Loucy (cell line): ENCODE measurements around the gene IL7R.

Source experiments
- H2AFZ ChIP-seq: fragments of 200-600 bp; sonication (generic); 2 replicates; pipeline ENCODE4 v1.6.0; 2016; ENCODE audit warnings: antibody characterized with exemption, mild to moderate bottlenecking, low read length, moderate library complexity
- H3F3A ChIP-seq: fragments of 200-600 bp; 2 replicates; pipeline ENCODE4 v1.6.0; 2016; ENCODE audit warnings: antibody characterized with exemption, low read depth, mild to moderate bottlenecking
- H3K27me3 ChIP-seq: fragments of 200-600 bp; sonication (generic); 2 replicates; pipeline ENCODE4 v1.6.1; 2014; ENCODE audit warnings: low read length, mild to moderate bottlenecking; ENCODE audit not compliant: insufficient read depth, poor library complexity, severe bottlenecking
- H3K36me3 ChIP-seq: fragments of 200-600 bp; sonication (generic); 2 replicates; pipeline ENCODE4 v1.6.1; 2016; ENCODE audit warnings: low read length; ENCODE audit not compliant: insufficient read depth
- H3K4me1 ChIP-seq: fragments of 200-600 bp; sonication (generic); 2 replicates; pipeline ENCODE4 v1.5.1; 2014; ENCODE audit warnings: low read length, mild to moderate bottlenecking; ENCODE audit not compliant: insufficient read depth, poor library complexity, severe bottlenecking
- H3K4me2 ChIP-seq: fragments of 200-600 bp; sonication (generic); 2 replicates; pipeline ENCODE4 v1.6.0; 2014; ENCODE audit warnings: antibody characterized with exemption, low read length, low read depth, mild to moderate bottlenecking; ENCODE audit not compliant: poor library complexity, severe bottlenecking
- H3K4me3 ChIP-seq: fragments of 200-600 bp; sonication (generic); 2 replicates; pipeline ENCODE4 v1.5.1; 2014; ENCODE audit warnings: low read length, mild to moderate bottlenecking, mixed read lengths; ENCODE audit not compliant: poor library complexity, severe bottlenecking
- H3K79me2 ChIP-seq: fragments of 200-600 bp; sonication (generic); 2 replicates; pipeline ENCODE4 v1.6.1; 2014; ENCODE audit warnings: low read length; ENCODE audit not compliant: insufficient read depth
- H3K9ac ChIP-seq: fragments of 200-600 bp; sonication (generic); 2 replicates; pipeline ENCODE4 v1.6.0; 2014; ENCODE audit warnings: mild to moderate bottlenecking, low read depth, low read length, moderate library complexity; ENCODE audit not compliant: poor library complexity, severe bottlenecking
- H3K9me2 ChIP-seq: fragments of 200-600 bp; sonication (generic); replicated peaks from 2 replicates; pipeline ENCODE4 v1.6.1; 2016; ENCODE audit warnings: low read depth, low read length, mixed read lengths
- H3K9me3 ChIP-seq: fragments of 200-600 bp; sonication (generic); 2 replicates; pipeline ENCODE4 v1.6.1; 2014; ENCODE audit warnings: mild to moderate bottlenecking, antibody characterized with exemption, low read length, low read depth; ENCODE audit not compliant: insufficient read depth
- H4K20me1 ChIP-seq: fragments of 200-600 bp; sonication (generic); 2 replicates; pipeline ENCODE4 v1.6.0; 2014; ENCODE audit warnings: antibody characterized with exemption, low read length, mild to moderate bottlenecking; ENCODE audit not compliant: insufficient read depth, poor library complexity, severe bottlenecking
- EZH2phosphoT487 ChIP-seq: fragments of 200-600 bp; IDR thresholded peaks from 2 replicates; pipeline ENCODE4 v1.6.1; 2018; ENCODE audit warnings: antibody characterized with exemption, mild to moderate bottlenecking, moderate library complexity, borderline replicate concordance
- TF ChIP-seq, protein P1 (sequence below): fragments of 200-600 bp; sonication (generic); conservative IDR thresholded peaks from 2 replicates; pipeline ENCODE4 v1.5.1; 2014; ENCODE audit warnings: mild to moderate bottlenecking, antibody characterized with exemption, low read length

Gene IL7R

DNA sequence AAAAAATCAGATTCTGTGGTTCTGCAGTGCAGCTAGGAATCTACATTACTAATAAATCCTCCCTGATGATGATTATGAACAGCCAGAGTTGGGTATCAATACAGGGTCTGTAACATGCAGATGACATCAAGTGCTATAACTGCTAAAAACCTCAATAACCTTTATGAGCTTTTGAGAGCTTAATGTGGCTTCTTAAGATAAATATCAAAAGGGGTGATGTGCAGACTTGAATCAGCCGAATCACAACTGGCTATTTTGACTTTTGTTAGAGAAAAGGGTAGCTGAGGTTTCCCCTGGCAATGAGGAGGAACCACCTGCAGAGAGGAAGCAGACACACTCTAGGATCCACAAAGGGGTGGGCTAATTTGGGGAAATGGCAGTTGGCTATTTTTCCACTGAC is 51.5 kb downstream of the IL7R start:
- peaks cover 30% of the 10 kb centered on the region for H3K4me1 ChIP-seq
- H3K9ac ChIP-seq, result peak overlapping the region; percentile 64

DNA sequence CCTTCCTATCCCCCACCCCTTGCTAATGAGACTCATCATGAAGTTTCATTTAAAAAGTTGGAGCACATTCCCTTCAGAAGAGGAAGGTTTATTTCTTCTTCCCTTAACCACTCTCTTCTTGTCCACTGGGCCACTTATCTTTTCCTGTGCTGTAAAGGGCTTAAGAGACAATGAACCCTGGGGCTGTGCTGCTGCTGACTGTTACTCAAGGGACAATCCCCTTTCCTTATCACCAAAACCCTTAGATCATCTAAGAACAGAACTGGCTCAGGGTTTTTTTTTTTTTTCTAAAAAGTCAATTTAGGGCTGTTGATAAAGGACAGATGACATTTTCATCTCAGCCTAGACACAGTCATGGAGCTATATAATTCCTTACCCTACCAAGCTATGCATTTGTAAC is 52.1 kb downstream of the IL7R start:
- Histone ChIP-seq H4K20me1 (no peaks in the 10 kb centered on the region), H3K79me2 (no peaks in the 10 kb centered on the region), H3K9me2 (no peaks in the 10 kb centered on the region), H3K4me2 (peak overlapping the region; percentile 76), H2AFZ (no peak overlapping the region), H3K36me3 (no peaks in the 10 kb centered on the region), H3K4me1 (peaks cover 30% of the 10 kb centered on the region), H3F3A (peaks cover 9% of the 10 kb centered on the region), H3K9me3 (peaks cover 5% of the 10 kb centered on the region; the same call in 1 of the 2 replicates), H3K4me3 (peak overlapping the region; percentile 56), H3K9ac (peak overlapping the region; percentile 64), H3K27me3 (no peaks in the 10 kb centered on the region)
- TF ChIP-seq EZH2phosphoT487, result no peak
- TF ChIP-seq, protein P1, sequence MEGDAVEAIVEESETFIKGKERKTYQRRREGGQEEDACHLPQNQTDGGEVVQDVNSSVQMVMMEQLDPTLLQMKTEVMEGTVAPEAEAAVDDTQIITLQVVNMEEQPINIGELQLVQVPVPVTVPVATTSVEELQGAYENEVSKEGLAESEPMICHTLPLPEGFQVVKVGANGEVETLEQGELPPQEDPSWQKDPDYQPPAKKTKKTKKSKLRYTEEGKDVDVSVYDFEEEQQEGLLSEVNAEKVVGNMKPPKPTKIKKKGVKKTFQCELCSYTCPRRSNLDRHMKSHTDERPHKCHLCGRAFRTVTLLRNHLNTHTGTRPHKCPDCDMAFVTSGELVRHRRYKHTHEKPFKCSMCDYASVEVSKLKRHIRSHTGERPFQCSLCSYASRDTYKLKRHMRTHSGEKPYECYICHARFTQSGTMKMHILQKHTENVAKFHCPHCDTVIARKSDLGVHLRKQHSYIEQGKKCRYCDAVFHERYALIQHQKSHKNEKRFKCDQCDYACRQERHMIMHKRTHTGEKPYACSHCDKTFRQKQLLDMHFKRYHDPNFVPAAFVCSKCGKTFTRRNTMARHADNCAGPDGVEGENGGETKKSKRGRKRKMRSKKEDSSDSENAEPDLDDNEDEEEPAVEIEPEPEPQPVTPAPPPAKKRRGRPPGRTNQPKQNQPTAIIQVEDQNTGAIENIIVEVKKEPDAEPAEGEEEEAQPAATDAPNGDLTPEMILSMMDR, result no peak

More for the DNA sequence above, 51.5 kb downstream of the IL7R start:
- Histone ChIP-seq H3K36me3 (no peaks in the 10 kb centered on the region), H3F3A (peaks cover 9% of the 10 kb centered on the region), H3K27me3 (no peaks in the 10 kb centered on the region), H4K20me1 (no peaks in the 10 kb centered on the region), H3K9me2 (no peaks in the 10 kb centered on the region), H3K9me3 (peaks cover 5% of the 10 kb centered on the region; the same call in 1 of the 2 replicates), H3K4me3 (peak overlapping the region; percentile 56), H2AFZ (no peak overlapping the region), H3K79me2 (no peaks in the 10 kb centered on the region), H3K4me2 (peak overlapping the region; percentile 76)
- TF ChIP-seq EZH2phosphoT487, result peak; percentile 61; the same call in 1 of the 2 replicates
- TF ChIP-seq, protein P1, result no peak

DNA sequence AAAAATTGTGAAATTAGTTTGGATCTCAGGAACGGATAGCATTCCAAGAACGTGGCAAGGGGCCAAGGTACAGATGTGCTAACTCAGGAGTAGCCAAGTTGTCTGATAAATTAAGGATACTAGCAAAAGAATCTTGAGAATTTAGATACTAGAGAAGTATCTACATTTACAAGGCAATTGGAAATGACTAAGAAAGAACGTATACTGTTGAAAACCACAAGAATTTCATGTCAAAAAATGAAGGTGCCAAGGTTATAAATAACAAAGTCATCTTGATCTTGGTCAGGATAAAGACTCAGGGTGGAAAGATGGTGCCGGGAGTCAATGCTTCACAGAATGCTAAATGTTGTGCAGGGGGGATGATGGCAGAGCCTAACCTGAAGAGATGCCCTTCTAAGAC is 62.5 kb downstream of the IL7R start:
- no peak overlapping the region for H3K4me2 ChIP-seq
- no peaks in the 10 kb centered on the region for H3K9me3 ChIP-seq

More for the DNA sequence above, 62.5 kb downstream of the IL7R start:
- TF ChIP-seq, protein P1, result no peak
- TF ChIP-seq EZH2phosphoT487, result no peak
- H2AFZ ChIP-seq, result no peak overlapping the region
- peaks cover 2% of the 10 kb centered on the region for H3K4me1 ChIP-seq
- no peaks in the 10 kb centered on the region for H3K9me2 ChIP-seq
- H3K36me3 ChIP-seq, result no peaks in the 10 kb centered on the region
- H3K27me3 ChIP-seq, result no peaks in the 10 kb centered on the region
- no peaks in the 10 kb centered on the region for H3F3A ChIP-seq
- H4K20me1 ChIP-seq, result no peaks in the 10 kb centered on the region
- H3K9ac ChIP-seq, result no peak overlapping the region
- no peaks in the 10 kb centered on the region for H3K79me2 ChIP-seq
- no peak overlapping the region for H3K4me3 ChIP-seq
